Measurements from ENCODE around the gene GRAMD1A. TPM values are rescaled to one million over a fixed set of nuclear protein-coding genes. Genes with fewer than 3 reads are reported as not detected.

Gene GRAMD1A
- total and polyA plus RNA-seq, 2 of the 8 experiments (the other 6 are each of a cell fraction or from before 2014, with no cell fraction given): 113 to 154 TPM

DNA sequence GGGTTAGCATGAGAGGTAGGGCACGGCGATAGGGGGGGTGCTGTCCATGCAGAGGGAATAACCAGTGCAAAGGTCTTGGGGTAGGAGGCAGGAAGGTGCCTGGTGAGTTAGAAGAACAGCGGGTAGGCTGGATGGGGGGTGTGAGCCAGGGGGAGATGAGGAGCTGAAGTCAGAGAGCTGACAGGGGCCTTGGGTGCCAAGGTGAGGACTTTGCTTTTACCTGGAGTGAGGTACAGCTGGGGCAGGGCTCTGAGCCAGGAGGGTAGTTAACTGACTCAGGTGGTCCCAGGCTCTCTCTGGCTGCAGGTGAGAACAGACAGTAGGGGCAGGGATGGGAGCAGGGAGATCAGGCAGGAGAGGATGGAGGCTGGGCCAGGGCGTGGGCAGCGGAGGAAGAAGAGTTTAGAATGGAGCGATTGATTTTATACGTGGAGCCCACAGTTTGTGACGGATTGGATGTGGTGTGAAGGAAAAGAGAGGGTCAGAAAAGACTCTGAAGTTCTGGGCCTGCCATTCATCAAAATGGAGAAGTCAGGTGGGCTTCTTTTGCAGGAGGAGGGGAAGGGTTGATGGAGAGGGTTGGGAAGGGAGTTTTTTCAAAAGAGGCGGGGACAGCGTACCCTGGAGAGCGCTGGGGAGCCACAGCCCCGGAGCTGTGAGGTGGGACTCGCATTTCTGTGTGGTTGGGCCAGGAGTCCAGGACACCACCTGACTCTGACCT, 1.2 kb upstream of the GRAMD1A start (continued):
- peak; percentile 70; the same call in 1 of the 2 replicates for TF ChIP-seq POLR2AphosphoS5 (IDR thresholded peaks at IDR 0.05; ENCODE audit: low read depth, low read length)

Measured in H1 (cell line).